ENCODE results near the gene TPX2. TPM values are rescaled to one million over a fixed set of nuclear protein-coding genes. Genes with fewer than 3 reads are reported as not detected.
"Not testable (repeated sequence)": the region's sequence is repeated elsewhere in the genome, so short reads cannot be mapped to it uniquely, and the experiment has no call there.

Gene TPX2
- total RNA-seq, 2 experiments from 2014 or later, result 148 to 159 TPM

- Mint-ChIP-seq H3K4me1 (peaks cover 17% of the 10 kb centered on the region), H3K9me3 (ENCODE audit: low read depth) (no peaks in the 10 kb centered on the region), H3K27me3 (peaks cover 2% of the 10 kb centered on the region), H3K27ac (no peak overlapping the region), H3K36me3 (peaks cover 23% of the 10 kb centered on the region), H3K4me3 (no peak overlapping the region)
- ATAC-seq, result no peak
- CTCF ChIA-PET, result interaction anchor here (1.0 to 6.7 kb wide), 7 partner anchors 9 to 178 kb away, joined by 3 to 59 read pairs (median 3); partner anchors contain the start of gene BCL2L1
- DNase-seq, result no peak
Observed at GRCh38 chr20:31740656-31741323, 1.7 kb downstream of the TPX2 start.

GRCh38 chr20:31746068-31746878 lies 7.2 kb downstream of the TPX2 start:
- H3K9me3 Mint-ChIP-seq (ENCODE audit: low read depth), result no peaks in the 10 kb centered on the region
- ATAC-seq (no peak), DNase-seq (no peak)
- no peaks in the 10 kb centered on the region for H3K27me3 Mint-ChIP-seq
- H3K27ac Mint-ChIP-seq, result no peak overlapping the region
- H3K36me3 Mint-ChIP-seq, result peaks cover 53% of the 10 kb centered on the region
- H3K4me1 Mint-ChIP-seq, result peaks cover 36% of the 10 kb centered on the region
- H3K4me3 Mint-ChIP-seq, result no peak overlapping the region
- CTCF ChIA-PET, result interaction anchor here (0.8 to 0.9 kb wide), 2 partner anchors 58 to 84 kb away, joined by 3 read pairs; no protein-coding TSS in a partner anchor

- not testable (repeated sequence) for DNase-seq; H3K27me3 Mint-ChIP-seq; H3K9me3 Mint-ChIP-seq (ENCODE audit: low read depth); ATAC-seq; H3K4me3 Mint-ChIP-seq
- peak overlapping the region; percentile 0 for H3K27ac Mint-ChIP-seq
- peaks cover 34% of the 10 kb centered on the region for H3K4me1 Mint-ChIP-seq
- H3K36me3 Mint-ChIP-seq, result peaks cover 54% of the 10 kb centered on the region
- CTCF ChIA-PET, result interaction anchor here (0.7 to 2.5 kb wide), 3 partner anchors 20 to 85 kb away, joined by 4 to 12 read pairs (median 9); no protein-coding TSS in a partner anchor
Observed at GRCh38 chr20:31747028-31747427, 7.9 kb downstream of the TPX2 start.

GRCh38 chr20:31747640-31748039 lies 8.6 kb downstream of the TPX2 start:
- Mint-ChIP-seq H3K9me3 (ENCODE audit: low read depth) (no peaks in the 10 kb centered on the region), H3K27me3 (no peaks in the 10 kb centered on the region), H3K4me1 (peaks cover 32% of the 10 kb centered on the region), H3K36me3 (peaks cover 54% of the 10 kb centered on the region), H3K4me3 (no peak overlapping the region), H3K27ac (no peak overlapping the region)
- CTCF ChIA-PET, result interaction anchor here (0.7 to 2.5 kb wide), 6 partner anchors 9 to 99 kb away, joined by 3 to 12 read pairs (median 6); partner anchors contain the start of gene TPX2
- ATAC-seq, result no peak
- no peak for DNase-seq

DNA sequence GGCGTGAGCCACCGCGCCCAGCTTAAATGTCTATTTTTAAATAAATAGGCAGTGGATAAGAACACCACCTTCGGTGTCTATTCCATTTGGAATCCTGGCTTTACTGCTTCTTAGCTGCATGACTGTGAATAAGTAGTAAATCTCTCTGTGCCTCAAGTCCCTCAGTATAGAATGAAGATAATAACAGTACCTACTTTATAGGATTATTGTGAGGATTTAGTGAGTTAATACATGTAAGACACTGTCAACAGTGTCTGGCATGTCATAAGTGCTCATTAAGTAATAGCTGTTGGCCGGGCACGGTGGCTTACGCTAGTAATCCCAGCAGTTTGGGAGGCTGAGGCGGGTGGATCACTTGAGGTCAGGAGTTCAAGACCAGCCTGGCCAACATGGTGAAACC lies 10.1 kb downstream of the TPX2 start:
- Mint-ChIP-seq H3K4me1 (peaks cover 35% of the 10 kb centered on the region), H3K27me3 (no peaks in the 10 kb centered on the region), H3K36me3 (peaks cover 61% of the 10 kb centered on the region), H3K4me3 (no peak overlapping the region), H3K27ac (no peak overlapping the region), H3K9me3 (ENCODE audit: low read depth) (no peaks in the 10 kb centered on the region)
- CTCF ChIA-PET, result interaction anchor here (0.6 to 2.5 kb wide), 3 partner anchors 17 to 26 kb away, joined by 3 to 9 read pairs (median 7); no protein-coding TSS in a partner anchor
- DNase-seq (no peak), ATAC-seq (no peak)

- peaks cover 52% of the 10 kb centered on the region for H3K36me3 Mint-ChIP-seq
- H3K27ac Mint-ChIP-seq, result no peak overlapping the region
Observed at GRCh38 chr20:31751126-31751525, 12.0 kb downstream of the TPX2 start.

GRCh38 chr20:31757254-31757653 lies 18.2 kb downstream of the TPX2 start:
- Mint-ChIP-seq H3K4me3 (no peak overlapping the region), H3K27me3 (no peaks in the 10 kb centered on the region), H3K27ac (no peak overlapping the region), H3K4me1 (peaks cover 11% of the 10 kb centered on the region), H3K9me3 (ENCODE audit: low read depth) (no peaks in the 10 kb centered on the region), H3K36me3 (peaks cover 59% of the 10 kb centered on the region)
- CTCF ChIA-PET, result no interaction called here
- ATAC-seq (no peak), DNase-seq (no peak)

More at GRCh38 chr20:31751126-31751525, 12.0 kb downstream of the TPX2 start:
- Mint-ChIP-seq H3K4me3 (no peak overlapping the region), H3K9me3 (ENCODE audit: low read depth) (no peaks in the 10 kb centered on the region), H3K27me3 (no peaks in the 10 kb centered on the region), H3K4me1 (peaks cover 26% of the 10 kb centered on the region)
- ATAC-seq (no peak), DNase-seq (no peak)
- CTCF ChIA-PET, result interaction anchor here (1.0 kb wide), 1 partner anchor 28 kb away, joined by 3 read pairs; no protein-coding TSS in a partner anchor

DNA sequence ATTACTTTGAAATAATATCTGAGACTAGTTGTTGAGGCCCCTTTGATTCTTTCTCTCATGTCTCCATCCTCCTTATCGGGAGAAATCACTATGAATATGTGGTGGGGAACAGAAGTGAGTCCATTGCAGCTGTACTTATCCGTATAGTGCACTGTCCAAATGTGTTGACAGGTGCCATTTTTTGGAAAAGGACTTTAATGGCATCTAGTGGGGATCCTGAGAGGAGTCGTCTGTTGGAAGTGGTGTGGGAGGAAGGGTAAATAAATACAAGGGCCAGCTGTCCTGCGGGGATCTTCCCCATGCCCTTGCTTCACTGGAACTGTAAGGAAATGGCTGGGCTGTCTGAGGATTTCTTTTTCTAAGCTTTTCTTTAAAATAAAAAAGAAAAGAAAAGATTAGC lies 19.4 kb downstream of the TPX2 start:
- Mint-ChIP-seq H3K4me3 (no peak overlapping the region), H3K27ac (peak overlapping the region; percentile 8), H3K27me3 (no peaks in the 10 kb centered on the region), H3K9me3 (ENCODE audit: low read depth) (no peaks in the 10 kb centered on the region), H3K4me1 (peaks cover 8% of the 10 kb centered on the region), H3K36me3 (peaks cover 60% of the 10 kb centered on the region)
- DNase-seq (no peak), ATAC-seq (no peak)
- CTCF ChIA-PET, result no interaction called here

GRCh38 chr20:31758991-31759390 lies 19.9 kb downstream of the TPX2 start:
- DNase-seq (no peak), ATAC-seq (no peak)
- H3K27ac Mint-ChIP-seq, result no peak overlapping the region
- H3K4me1 Mint-ChIP-seq, result peaks cover 8% of the 10 kb centered on the region
- no peak overlapping the region for H3K4me3 Mint-ChIP-seq
- H3K36me3 Mint-ChIP-seq, result peaks cover 58% of the 10 kb centered on the region
- H3K9me3 Mint-ChIP-seq (ENCODE audit: low read depth), result no peaks in the 10 kb centered on the region
- no peaks in the 10 kb centered on the region for H3K27me3 Mint-ChIP-seq
- CTCF ChIA-PET, result no interaction called here

GRCh38 chr20:31759836-31760518 lies 20.9 kb downstream of the TPX2 start:
- Mint-ChIP-seq H3K9me3 (ENCODE audit: low read depth) (no peaks in the 10 kb centered on the region), H3K4me1 (peaks cover 8% of the 10 kb centered on the region), H3K36me3 (peaks cover 61% of the 10 kb centered on the region), H3K4me3 (no peak overlapping the region), H3K27me3 (no peaks in the 10 kb centered on the region), H3K27ac (no peak overlapping the region)
- no peak for ATAC-seq
- no peak for DNase-seq
- CTCF ChIA-PET, result interaction anchor here (0.8 kb wide), 1 partner anchor 99 kb away, joined by 3 read pairs; no protein-coding TSS in a partner anchor

DNA sequence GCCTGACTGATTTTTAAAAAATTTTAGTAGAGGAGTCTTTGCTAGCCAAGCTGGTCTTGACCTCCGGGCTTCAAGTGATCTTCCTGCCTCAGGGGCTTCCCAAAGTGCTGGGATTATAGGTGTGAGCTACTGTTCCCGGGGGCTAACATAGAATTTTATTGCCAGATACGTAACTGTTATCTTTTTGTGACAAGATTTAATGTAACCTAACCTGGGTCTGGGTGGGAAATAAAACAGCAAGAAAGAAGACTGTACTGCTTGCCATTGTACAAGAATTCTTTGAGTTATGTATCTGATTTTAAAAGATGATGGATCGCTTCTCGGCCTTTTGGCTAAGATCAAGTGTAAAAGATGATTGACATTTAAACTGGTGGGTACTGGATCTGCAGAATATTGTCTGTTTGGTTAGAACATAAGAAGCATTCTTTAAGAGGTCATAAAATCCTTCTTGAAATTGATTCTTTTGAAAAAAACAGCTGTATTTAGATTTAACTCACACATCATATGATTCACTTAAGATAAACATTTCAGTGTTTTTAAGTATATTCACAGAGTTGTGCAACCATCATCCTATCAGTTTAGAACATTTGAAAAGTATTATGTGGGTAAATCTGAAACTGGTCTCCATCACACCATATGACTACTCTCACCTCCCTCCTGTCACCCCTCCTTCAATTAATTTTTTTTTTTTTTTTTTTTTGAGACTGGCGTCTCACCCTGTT lies 21.6 kb downstream of the TPX2 start:
- CTCF ChIA-PET, result interaction anchor here (0.8 kb wide), 1 partner anchor 99 kb away, joined by 3 read pairs; no protein-coding TSS in a partner anchor
- Mint-ChIP-seq H3K27me3 (no peaks in the 10 kb centered on the region), H3K9me3 (ENCODE audit: low read depth) (no peaks in the 10 kb centered on the region), H3K4me1 (peaks cover 8% of the 10 kb centered on the region), H3K27ac (no peak overlapping the region), H3K36me3 (peaks cover 66% of the 10 kb centered on the region), H3K4me3 (no peak overlapping the region)
- ATAC-seq (no peak), DNase-seq (no peak)

- peaks cover 63% of the 10 kb centered on the region for H3K36me3 Mint-ChIP-seq
- CTCF ChIA-PET, result interaction anchor here (0.7 kb wide), 1 partner anchor 52 kb away, joined by 3 read pairs; no protein-coding TSS in a partner anchor
- no peaks in the 10 kb centered on the region for H3K9me3 Mint-ChIP-seq (ENCODE audit: low read depth)
- H3K27me3 Mint-ChIP-seq, result no peaks in the 10 kb centered on the region
- DNase-seq (no peak), ATAC-seq (no peak)
- H3K27ac Mint-ChIP-seq, result peak overlapping the region; percentile 35
- peaks cover 4% of the 10 kb centered on the region for H3K4me1 Mint-ChIP-seq
- H3K4me3 Mint-ChIP-seq, result no peak overlapping the region
Observed at GRCh38 chr20:31764641-31765305, 25.7 kb downstream of the TPX2 start.

All from activated CD8-positive, alpha-beta memory T cell treated with anti-CD3 and anti-CD28 coated beads, Interleukin-2, amount 10 ng/mL, durations not matched to agents 7 days and 5 days (primary cell).